Heart left ventricle (tissue), 16 donors: Measurements from ENCODE around the gene OSTF1. TPM values are rescaled to one million over a fixed set of nuclear protein-coding genes. Genes with fewer than 3 reads are reported as not detected.
A peak's percentile ranks its signal among the peaks of the same experiment; 100 is the strongest.

Source experiments
- ATAC-seq, 4 donors: fragments of 200-7000 bp; cut with Tn5 transposase; one replicate each; pipeline ENCODE4 v1.9.1; 2020 to 2022; ENCODE audit warnings: moderate library complexity in 4 of 4, mild to moderate bottlenecking in 3 of 4, moderate number of reproducible peaks in 1 of 4
- DNase-seq, 5 donors: peaks; one replicate each; pipeline ENCODE4 v3.0.0-alpha.2; 2020
- H3K27ac ChIP-seq, 12 donors: fragments of 200-600 bp; sonication (generic) in 4 of 12; one replicate each; pipeline versions ENCODE4 v1.5.0 to v1.8.0; 2016 to 2022; ENCODE audit warnings: mild to moderate bottlenecking in 2 of 12
- H3K27me3 ChIP-seq, 9 donors: fragments of 200-600 bp; sonication (generic) in 2 of 9; one replicate each; pipeline versions ENCODE4 v1.5.1 to v1.8.0; 2016 to 2022; ENCODE audit warnings: mild to moderate bottlenecking in 3 of 9
- H3K36me3 ChIP-seq, 9 donors: fragments of 200-600 bp; sonication (generic) in 2 of 9; one replicate each; pipeline versions ENCODE4 v1.5.0 to v1.8.0; 2018 to 2022; ENCODE audit warnings: mild to moderate bottlenecking in 2 of 9
- H3K4me1 ChIP-seq, 12 donors: fragments of 200-600 bp; sonication (generic) in 4 of 12; one replicate each; pipeline versions ENCODE4 v1.5.0 to v1.8.0; 2016 to 2022; ENCODE audit warnings: mild to moderate bottlenecking in 3 of 12
- H3K4me3 ChIP-seq, 12 donors: fragments of 200-600 bp; sonication (generic) in 4 of 12; one replicate each; pipeline versions ENCODE4 v1.5.0 to v1.8.0; 2017 to 2022; ENCODE audit warnings: mild to moderate bottlenecking in 9 of 12, moderate library complexity in 4 of 12
- H3K9me3 ChIP-seq, 12 donors: fragments of 200-600 bp; sonication (generic) in 4 of 12; one replicate each; pipeline versions ENCODE4 v1.5.0 to v1.8.0; 2016 to 2022; ENCODE audit warnings: mild to moderate bottlenecking in 1 of 12
- CTCF ChIP-seq, 12 donors: fragments of 200-600 bp; sonication (generic) in 4 of 12; IDR thresholded peaks; one replicate each; pipeline versions ENCODE4 v1.5.0 to v1.8.0; 2018 to 2022; ENCODE audit warnings: antibody characterized with exemption in 12 of 12, mild to moderate bottlenecking in 5 of 12
- POLR2A ChIP-seq, 2 donors: fragments of 450-650 bp; IDR thresholded peaks; one replicate each; pipeline ENCODE4 v1.6.1; 2017; ENCODE audit warnings: antibody characterized with exemption in 2 of 2, mild to moderate bottlenecking in 2 of 2, moderate library complexity in 2 of 2
- WGBS, 4 donors: extraction: QIAGEN DNeasy Blood & Tissue Kit in 2 of 4; methylation state at CpG; one replicate each; pipeline versions ENCODE4 v1.1.5 to v1.1.7; 2013 to 2018; 5-methylcytosine and 5-hydroxymethylcytosine counted together
- intact Hi-C, 10 donors: fragments of 100-400 bp; cut with DNase I; formaldehyde crosslinking; loops; one replicate each; pipeline versions ENCODE4 v1.11.1 to v1.14.2; 2022
- polyA plus RNA-seq, 2 donors: library from polyadenylated mRNA; stranded (reverse); fragments of 200-250 nt; gene quantifications; one replicate each; pipeline ENCODE4 v1.2.3, GENCODE V29; 2013
- total RNA-seq, 9 donors: library from RNA; depleted of rRNA in 2 of 9; stranded (reverse); fragments of >200 nt in 2 of 9; fragmentation: NEBNext Ultra II Directional in 3 of 9; extraction: Animal tissue kit (Norgen Biotek cat#: 25700) in 3 of 9; gene quantifications; one replicate each; pipeline versions ENCODE4 v1.1.0 to v1.2.4, GENCODE V29; 2016 to 2023
- donor health status: ischemic (EF 13 %, LVEDD 7.1; RV severe dilation, severe dysfunction).
- donor health status: healthy with polysubstance abuse.
- donor health status: DM: no; HTN: yes; CAD: no.
- donor health status: DM: no; HTN: no; CAD: no.
- donor health status: ischemic (EF 25% LVEDD 6.9; RV normal size, moderate dysfunction).
- donor health status: ischemic (EF 25% LVEDD 5.7; RV mildly dilated, moderate dysfunction).
- donor health status: healthy.
- donor health status: DM: yes; HTN: yes; CAD: no.
- donor health status: ischemic (EF 35%, LVEDD 5.7; RV mildly dilated, moderate dysfunction).
- donor health status: nonischemic (EF 11% LVEDD 7.7; RV severe dilation, severe dysfunction).
- donor health status: DM: yes; HTN: yes; CAD: no.
- donor health status: PGD.
- donor health status: ischemic (EF 29% LVEDD 5.4; RV normal size, mild dysfunction).
- donor health status: nonischemic (EF 23%, LVEDD 6.1; RV moderate dilation, normal function).

The OSTF1 gene
- total and polyA plus RNA-seq, 11 donors, result 16.7 to 53.6 (median 23.9) TPM

GRCh38 chr9:75087289-75087823, 958 bp upstream of the OSTF1 start:
- intact Hi-C loops, result loop anchor here in 7 of 10 donors (5.0 to 10.0 kb wide), 4 partner anchors 60 to 135 kb away; partner anchors contain the start of genes C9orf40 (in 6 of the 7) and CARNMT1 (in 2 of the 7)
- H3K9me3 ChIP-seq, result no peaks in the 10 kb centered on the region
- H3K4me1 ChIP-seq, result peaks cover 0 to 73% (median 44%) of the 10 kb centered on the region in 12 donors
- H3K36me3 ChIP-seq, result peaks cover 0 to 8% (median under 1%) of the 10 kb centered on the region in 9 donors
- H3K27ac ChIP-seq, result peak overlapping the region; percentile 81 to 99 (median 95)
- ATAC-seq (peak in 1 of 4 donors; percentile 30), DNase-seq (peak in 1 of 5 donors; percentile 52)
- TF ChIP-seq CTCF (IDR thresholded peaks at IDR 0.05) (peak in 1 of 12 donors; percentile 15), POLR2A (IDR thresholded peaks at IDR 0.05) (no peak)
- H3K4me3 ChIP-seq, result peak overlapping the region; percentile 78 to 99 (median 95)
- no peaks in the 10 kb centered on the region for H3K27me3 ChIP-seq
- 8 to 16% (median 13%) methylated on average over 20 of the region's 20 CpGs for WGBS, 4 donors

DNA sequence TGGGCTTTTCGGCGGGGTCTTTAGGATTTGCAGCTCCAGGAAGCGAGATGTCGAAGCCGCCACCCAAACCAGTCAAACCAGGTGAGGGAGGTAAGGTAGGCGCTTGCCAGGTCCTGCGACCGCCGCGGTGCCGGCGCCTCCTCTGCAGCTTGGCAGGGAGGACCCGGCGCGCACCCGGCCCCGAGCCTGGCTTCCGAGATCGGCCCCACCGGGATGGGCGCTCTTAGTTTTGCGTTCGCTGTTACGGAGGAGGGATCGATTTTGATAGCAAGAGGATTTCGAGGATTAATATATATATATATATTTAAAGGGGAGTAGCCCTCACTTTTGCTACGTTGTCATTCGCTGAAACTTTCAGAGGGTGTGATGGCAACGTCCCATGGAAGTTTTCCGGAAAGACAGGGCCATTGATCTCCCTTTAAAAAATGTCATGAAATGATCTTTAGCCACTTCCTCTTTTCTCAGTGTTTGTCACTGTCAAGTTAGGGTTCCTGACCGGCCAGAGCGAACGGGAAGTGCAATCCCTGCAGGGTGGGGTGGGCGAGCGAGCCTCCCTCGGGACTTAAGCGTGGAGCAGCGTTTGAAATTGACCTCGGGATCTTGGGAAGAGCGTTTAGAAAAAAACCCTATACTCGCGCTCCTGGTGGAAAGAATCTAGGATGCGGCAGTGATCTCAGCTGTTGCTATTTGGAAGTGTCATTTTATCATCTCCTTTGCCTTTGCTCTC, 495 bp downstream of the OSTF1 start:
- no peaks in the 10 kb centered on the region for H3K27me3 ChIP-seq
- 0% methylated on average over 38 to 43 of the region's 43 CpGs for WGBS, 4 donors
- peak overlapping the region; percentile 81 to 99 (median 96) for H3K27ac ChIP-seq
- no peaks in the 10 kb centered on the region for H3K9me3 ChIP-seq
- TF ChIP-seq POLR2A (IDR thresholded peaks at IDR 0.05) (peak in 1 of 2 donors; percentile 9), CTCF (IDR thresholded peaks at IDR 0.05) (peak in 8 of 12 donors; percentile 16 to 39 (median 32))
- H3K36me3 ChIP-seq, result no peaks in the 10 kb centered on the region
- peak overlapping the region; percentile 78 to 99 (median 95) for H3K4me3 ChIP-seq
- intact Hi-C loops, result loop anchor here in 7 of 10 donors (5.0 to 10.0 kb wide), 4 partner anchors 62 to 137 kb away; partner anchors contain the start of genes C9orf40 (in 6 of the 7) and CARNMT1 (in 2 of the 7)
- H3K4me1 ChIP-seq, result peaks cover 0 to 80% (median 36%) of the 10 kb centered on the region in 12 donors
- peak; percentile 67 to 87 (median 79) for DNase-seq
- peak in 3 of 4 donors; percentile 12 to 45 (median 34) for ATAC-seq

DNA sequence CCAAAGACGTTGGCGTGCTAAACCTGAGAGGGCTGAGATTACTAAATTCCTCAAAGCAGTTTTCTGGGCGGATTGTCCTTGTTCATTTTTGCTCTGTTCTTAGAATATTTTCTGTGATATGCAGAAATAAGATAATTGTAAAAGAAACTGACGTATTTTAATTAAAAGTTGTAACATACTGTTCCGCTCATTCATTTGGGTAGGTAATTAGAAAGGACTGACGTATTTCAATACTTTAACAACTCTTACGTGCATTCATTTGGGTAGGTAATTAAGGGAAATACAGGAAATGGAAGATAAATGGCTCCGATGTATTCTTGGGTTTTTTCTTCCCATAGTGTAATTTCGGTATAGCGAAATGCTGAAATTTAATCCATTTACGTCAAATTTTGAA, 1.1 kb downstream of the OSTF1 start:
- ATAC-seq (no peak), DNase-seq (no peak)
- H3K27me3 ChIP-seq, result no peaks in the 10 kb centered on the region
- H3K27ac ChIP-seq, result peak overlapping the region in 11 of 12 donors; percentile 92 to 99 (median 96)
- H3K4me1 ChIP-seq, result peaks cover 0 to 81% (median 32%) of the 10 kb centered on the region in 12 donors
- TF ChIP-seq CTCF (IDR thresholded peaks at IDR 0.05) (peak in 1 of 12 donors; percentile 2), POLR2A (IDR thresholded peaks at IDR 0.05) (no peak)
- intact Hi-C loops, result loop anchor here in 7 of 10 donors (5.0 to 10.0 kb wide), 4 partner anchors 62 to 137 kb away; partner anchors contain the start of genes C9orf40 (in 6 of the 7) and CARNMT1 (in 2 of the 7)
- peak overlapping the region; percentile 78 to 99 (median 95) for H3K4me3 ChIP-seq
- H3K9me3 ChIP-seq, result no peaks in the 10 kb centered on the region
- H3K36me3 ChIP-seq, result no peaks in the 10 kb centered on the region
- WGBS, 4 donors, result 24 to 31% (median 28%) methylated on average over 11 of the region's 11 CpGs

GRCh38 chr9:75090579-75090978, 2.3 kb downstream of the OSTF1 start:
- H3K9me3 ChIP-seq, result no peaks in the 10 kb centered on the region
- intact Hi-C loops, result loop anchor here in 1 of 10 donors (10.0 kb wide), 1 partner anchor 54 kb away; no protein-coding TSS in a partner anchor
- peak overlapping the region in 3 of 12 donors; percentile 1 to 16 (median 11) for H3K4me3 ChIP-seq
- DNase-seq, result no peak
- 86 to 88% (median 87%) methylated on average over 4 of the region's 4 CpGs for WGBS, 4 donors
- peak overlapping the region in 1 of 12 donors; percentile 2 for H3K27ac ChIP-seq
- TF ChIP-seq CTCF (IDR thresholded peaks at IDR 0.05) (no peak), POLR2A (IDR thresholded peaks at IDR 0.05) (no peak)
- H3K27me3 ChIP-seq, result no peaks in the 10 kb centered on the region
- H3K36me3 ChIP-seq, result no peaks in the 10 kb centered on the region
- ATAC-seq, result no peak
- H3K4me1 ChIP-seq, result peaks cover 0 to 81% (median 28%) of the 10 kb centered on the region in 12 donors
